CD4-positive, alpha-beta T cell (primary cell): ENCODE measurements around the gene PLD4. TPM values are rescaled to one million over a fixed set of nuclear protein-coding genes. Genes with fewer than 3 reads are reported as not detected.
"Not testable (repeated sequence)": the region's sequence is repeated elsewhere in the genome, so short reads cannot be mapped to it uniquely, and the experiment has no call there.

Experiments used
- ATAC-seq: fragments of 200-7000 bp; cut with Tn5 transposase; one replicate; pipeline ENCODE4 v1.10.0; 2022; ENCODE audit warnings: mild to moderate bottlenecking; ENCODE audit not compliant: poor library complexity
- CTCF ChIA-PET: fragments of 350-600 bp; sonication (Branson Sonifier 250); formaldehyde crosslinking; loops from one replicate; lab custom pipeline; 2021; ENCODE audit warnings: antibody characterized with exemption, inconsistent platforms; lab: Charles Lee
- POLR2A ChIA-PET: fragments of 350-600 bp; sonication (Branson Sonifier 250); formaldehyde crosslinking; loops from one replicate; lab custom pipeline; 2021; ENCODE audit warnings: antibody characterized with exemption, inconsistent platforms; lab: Charles Lee
- DNase-seq, 14 experiments: peaks; one replicate each; pipeline ENCODE4 v3.0.0-alpha.2; 2013 to 2020; ENCODE audit warnings: mixed read lengths in 2 of 14
- H3K27ac ChIP-seq, 2 donors: one replicate each; pipeline versions ENCODE4 v1.5.1 to v1.7.0; 2013; ENCODE audit warnings: low read length in 2 of 2, low read depth in 1 of 2, mild to moderate bottlenecking in 1 of 2
- H3K27me3 ChIP-seq, 2 experiments: 1 replicate in 1 of 2; 2 replicates in 1 of 2; pipeline versions ENCODE4 v1.6.1 to v1.7.0; 2013; ENCODE audit warnings: low read length in 2 of 2, control low read depth in 1 of 2, mild to moderate bottlenecking in 1 of 2, moderate library complexity in 1 of 2; ENCODE audit not compliant: insufficient read depth in 2 of 2, control insufficient read depth in 1 of 2
- H3K36me3 ChIP-seq: one replicate; pipeline ENCODE4 v1.6.1; 2013; ENCODE audit warnings: low read length, control low read depth; ENCODE audit not compliant: insufficient read depth
- H3K4me1 ChIP-seq: one replicate; pipeline ENCODE4 v1.6.1; 2013; ENCODE audit warnings: low read length, control low read depth; ENCODE audit not compliant: insufficient read depth
- H3K4me3 ChIP-seq: one replicate; pipeline ENCODE4 v1.5.1; 2013; ENCODE audit warnings: mild to moderate bottlenecking, low read length, moderate library complexity
- H3K9me3 ChIP-seq, 2 experiments: 1 replicate in 1 of 2; 2 replicates in 1 of 2; pipeline versions ENCODE4 v1.6.1 to v1.7.0; 2013; ENCODE audit warnings: low read length in 2 of 2, mild to moderate bottlenecking in 2 of 2, control low read depth in 1 of 2, moderate library complexity in 1 of 2; ENCODE audit not compliant: control insufficient read depth in 1 of 2, insufficient read depth in 1 of 2
- H3K27ac Mint-ChIP-seq: one replicate; pipeline ENCODE4 v1.8.0; 2020; ENCODE audit warnings: mixed read lengths
- H3K27me3 Mint-ChIP-seq: one replicate; pipeline ENCODE4 v1.8.0; 2021; ENCODE audit warnings: mixed read lengths
- H3K36me3 Mint-ChIP-seq: one replicate; pipeline ENCODE4 v1.8.0; 2021; ENCODE audit warnings: low read depth, mixed read lengths
- H3K4me1 Mint-ChIP-seq: one replicate; pipeline ENCODE4 v1.8.0; 2021; ENCODE audit warnings: low read depth, mixed read lengths
- H3K4me3 Mint-ChIP-seq: one replicate; pipeline ENCODE4 v1.8.0; 2020; ENCODE audit warnings: mild to moderate bottlenecking, mixed read lengths
- H3K9me3 Mint-ChIP-seq: one replicate; pipeline ENCODE4 v1.8.0; 2020; ENCODE audit warnings: mixed read lengths
- intact Hi-C, 2 experiments: fragments of 100-400 bp; cut with DNase I in 1 of 2; cut with micrococcal nuclease in 1 of 2; formaldehyde crosslinking; loops; one replicate each; pipeline versions ENCODE4 v1.15.1 to v1.9.0; 2023 to 2025; cut with DNase I, micrococcal nuclease
- total RNA-seq, 174 experiments: library from RNA in 2 of 174; stranded (reverse) in 2 of 174; gene quantifications; one replicate each; pipeline ENCODE4 v1.2.3 and lab custom pipeline; 2021 to 2026

PLD4 gene
- total RNA-seq, 2 experiments from 2014 or later: 1.6 to 2.1 TPM

GRCh38 chr14:104944436-104945205, 19.9 kb downstream of the PLD4 start:
- intact Hi-C loops, H3K36me3 ChIP-seq, H3K4me3 Mint-ChIP-seq, H3K27me3 ChIP-seq, H3K9me3 ChIP-seq, H3K36me3 Mint-ChIP-seq, H3K4me1 Mint-ChIP-seq, CTCF ChIA-PET, H3K4me3 ChIP-seq, H3K9me3 Mint-ChIP-seq, H3K4me1 ChIP-seq, H3K27ac Mint-ChIP-seq, ATAC-seq, POLR2A ChIA-PET, H3K27ac ChIP-seq, H3K27me3 Mint-ChIP-seq: not testable (repeated sequence)
- DNase-seq: peak in 1 of 14 experiments; percentile 8

- H3K9me3 Mint-ChIP-seq, ATAC-seq, H3K9me3 ChIP-seq, DNase-seq, H3K27ac Mint-ChIP-seq, H3K4me1 ChIP-seq, H3K36me3 ChIP-seq, H3K27ac ChIP-seq, intact Hi-C loops, H3K27me3 Mint-ChIP-seq, CTCF ChIA-PET, H3K27me3 ChIP-seq, H3K4me3 ChIP-seq, H3K36me3 Mint-ChIP-seq, POLR2A ChIA-PET, H3K4me1 Mint-ChIP-seq, H3K4me3 Mint-ChIP-seq: not testable (repeated sequence)
Observed at GRCh38 chr14:104945266-104945665, 20.6 kb downstream of the PLD4 start.

GRCh38 chr14:104945986-104946965, 21.6 kb downstream of the PLD4 start:
- DNase-seq, intact Hi-C loops, H3K9me3 Mint-ChIP-seq, H3K27ac ChIP-seq, H3K4me1 Mint-ChIP-seq, H3K27me3 ChIP-seq, H3K36me3 Mint-ChIP-seq, H3K9me3 ChIP-seq, H3K27me3 Mint-ChIP-seq, H3K4me3 Mint-ChIP-seq, ATAC-seq, H3K36me3 ChIP-seq, H3K4me1 ChIP-seq, H3K4me3 ChIP-seq, H3K27ac Mint-ChIP-seq, POLR2A ChIA-PET, CTCF ChIA-PET: not testable (repeated sequence)

DNA sequence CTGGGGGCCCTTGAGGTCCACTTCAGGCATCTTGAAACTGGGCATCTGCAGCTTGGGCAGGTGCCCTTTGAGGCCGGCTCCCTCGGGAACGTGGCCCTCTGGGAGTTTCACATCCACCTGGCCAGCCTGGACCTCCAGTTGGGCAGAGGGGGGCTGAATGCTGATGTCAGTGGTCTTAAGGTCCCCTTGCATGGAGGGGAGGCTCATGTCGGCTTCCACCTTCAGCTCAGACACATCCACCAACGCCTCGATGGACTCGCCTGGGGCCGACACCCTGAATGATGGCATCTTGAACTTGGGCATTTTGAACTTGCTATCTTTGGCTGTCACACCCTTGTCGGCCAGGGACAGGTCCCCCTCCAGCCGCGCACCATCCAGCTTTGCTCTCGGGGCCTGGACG, 22.5 kb downstream of the PLD4 start:
- H3K27ac Mint-ChIP-seq, DNase-seq, H3K27me3 Mint-ChIP-seq, H3K9me3 Mint-ChIP-seq, intact Hi-C loops, CTCF ChIA-PET, H3K36me3 ChIP-seq, H3K9me3 ChIP-seq, POLR2A ChIA-PET, H3K27me3 ChIP-seq, H3K4me1 ChIP-seq, H3K27ac ChIP-seq, H3K4me3 ChIP-seq, H3K4me3 Mint-ChIP-seq, H3K36me3 Mint-ChIP-seq, ATAC-seq, H3K4me1 Mint-ChIP-seq: not testable (repeated sequence)

- H3K9me3 ChIP-seq, H3K27me3 ChIP-seq, H3K4me1 ChIP-seq, H3K9me3 Mint-ChIP-seq, H3K4me3 Mint-ChIP-seq, H3K4me1 Mint-ChIP-seq, ATAC-seq, H3K4me3 ChIP-seq, H3K27me3 Mint-ChIP-seq, intact Hi-C loops, H3K27ac Mint-ChIP-seq, DNase-seq, H3K36me3 Mint-ChIP-seq, CTCF ChIA-PET, POLR2A ChIA-PET, H3K36me3 ChIP-seq, H3K27ac ChIP-seq: not testable (repeated sequence)
Observed at GRCh38 chr14:104947881-104948735, 23.4 kb downstream of the PLD4 start.
